ENCODE results near the gene HNF1A. TPM values are rescaled to one million over a fixed set of nuclear protein-coding genes. Genes with fewer than 3 reads are reported as not detected.

HNF1A gene
- total and polyA plus RNA-seq, 2 of the 13 experiments (the other 11 are each of a cell fraction or from before 2014, with no cell fraction given) = 13.4 to 34.7 TPM

DNA sequence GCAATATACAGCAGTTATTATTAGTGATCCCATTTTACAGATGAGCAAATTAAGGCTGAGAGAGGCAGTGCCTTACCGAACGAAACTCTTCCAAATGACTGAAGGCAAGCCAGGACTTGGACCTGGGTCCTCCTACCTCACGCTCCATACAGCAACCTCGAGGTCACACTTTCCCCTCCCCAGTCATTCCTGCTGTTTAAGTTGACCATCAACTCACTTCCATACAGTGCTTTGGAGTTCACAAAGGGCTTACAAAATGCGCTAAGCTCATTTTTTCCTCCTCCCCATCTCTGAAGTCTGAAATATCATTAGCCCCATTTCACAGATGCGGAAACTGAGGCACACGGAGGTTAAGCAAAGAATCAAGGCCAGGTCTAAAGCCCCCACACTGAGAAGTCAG is 4.3 kb downstream of the HNF1A start (continued):
- TF ChIP-seq ZMYM3 (CRISPR knock-in tag; IDR thresholded peaks at IDR 0.05) (peak; percentile 94), CHD4 (IDR thresholded peaks at IDR 0.05; ENCODE audit: borderline replicate concordance, low read length) (peak; percentile 74; the same call in 1 of the 2 replicates), ZFP62 (CRISPR knock-in tag; IDR thresholded peaks at IDR 0.05) (no peak), RCOR2 (CRISPR knock-in tag; IDR thresholded peaks at IDR 0.05) (peak; percentile 49; the same call in 1 of the 2 replicates), CBFB (CRISPR knock-in tag; IDR thresholded peaks at IDR 0.05) (no peak), KDM1A (CRISPR knock-in tag; IDR thresholded peaks at IDR 0.05) (peak; percentile 32), ADNP (CRISPR knock-in tag; IDR thresholded peaks at IDR 0.05) (peak; percentile 69; the same call in 1 of the 2 replicates), ZNF629 (CRISPR knock-in tag; conservative IDR thresholded peaks at IDR 0.05) (peak; percentile 96), HOXD1 (CRISPR knock-in tag; IDR thresholded peaks at IDR 0.05) (no peak), ZMYM2 (CRISPR knock-in tag; IDR thresholded peaks at IDR 0.05) (0 out of 2 replicates have a peak, but pooled peaks have one; percentile 24), REL (CRISPR knock-in tag; conservative IDR thresholded peaks at IDR 0.05) (no peak), DNMT3B (CRISPR knock-in tag; conservative IDR thresholded peaks at IDR 0.05) (no peak), ZFP1 (CRISPR knock-in tag; IDR thresholded peaks at IDR 0.05) (no peak), HHEX (CRISPR knock-in tag; IDR thresholded peaks at IDR 0.05) (no peak)
- TF ChIP-seq, protein P1, sequence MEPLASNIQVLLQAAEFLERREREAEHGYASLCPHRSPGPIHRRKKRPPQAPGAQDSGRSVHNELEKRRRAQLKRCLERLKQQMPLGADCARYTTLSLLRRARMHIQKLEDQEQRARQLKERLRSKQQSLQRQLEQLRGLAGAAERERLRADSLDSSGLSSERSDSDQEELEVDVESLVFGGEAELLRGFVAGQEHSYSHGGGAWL (CRISPR knock-in tag; IDR thresholded peaks at IDR 0.05) = no peak

DNA sequence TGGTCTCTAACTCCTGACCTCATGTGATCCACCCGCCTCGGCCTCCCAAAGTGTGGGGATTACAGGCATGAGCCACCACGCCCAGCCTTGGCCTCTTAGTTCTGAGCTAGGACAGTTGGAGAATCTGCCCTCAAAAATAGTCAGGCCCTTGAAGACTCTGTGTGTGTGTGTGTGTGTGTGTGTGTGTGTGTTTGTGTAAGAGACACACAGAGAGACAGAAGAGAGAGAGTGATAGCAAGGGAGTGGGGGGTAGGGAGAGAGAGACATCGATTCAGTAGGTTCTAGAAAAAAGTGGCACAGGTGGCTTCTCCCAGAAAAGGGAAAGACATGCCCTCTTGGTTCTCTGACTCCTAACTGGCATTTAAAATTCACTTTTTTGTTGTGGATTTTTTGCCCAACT is 5.4 kb downstream of the HNF1A start:
- ChIA-PET POLR2A (interaction anchor here (0.9 to 6.9 kb wide), 10 partner anchors 9 to 593 kb away, joined by 3 to 99 read pairs (median 6); no protein-coding TSS in a partner anchor), CTCF (ENCODE audit: low intra/inter-chr PET ratio, low total read pairs) (no interaction called here)
- H2AFZ ChIP-seq (ENCODE audit: low read length) = no peak overlapping the region
- intact Hi-C loops (cut with micrococcal nuclease; ENCODE audit: unreplicated experiment) = no loop called here
- ATAC-seq (no peak), FAIRE-seq (no peak), DNase-seq (ENCODE audit: low spot score) (no peak)
- peak overlapping the region; percentile 71 for H3K4me2 ChIP-seq (ENCODE audit: low read depth, low read length)
- peaks cover 8 to 16% of the 10 kb centered on the region in 2 experiments for H3K36me3 ChIP-seq (replicated peaks in 1 of 2; ENCODE audit: control insufficient read depth in 1 of 2, insufficient read depth in 2 of 2, low read length in 2 of 2)
- no peaks in the 10 kb centered on the region; a peak in 1 of 5 replicates for H3K27me3 ChIP-seq (ENCODE audit: control insufficient read depth in 1 of 2, insufficient read depth in 2 of 2, low read length in 2 of 2)
- H3K79me2 ChIP-seq (ENCODE audit: insufficient read depth, low read length) = peaks cover 55% of the 10 kb centered on the region
- peak overlapping the region; percentile 75 for H3K27ac ChIP-seq (ENCODE audit: extremely low read length, insufficient read depth, low read length)
- in situ Hi-C loops (cut with HindIII; ENCODE audit: extremely low pct_ligation_motif_present, low pct_unique_long_range_greater_than_20kb) = no loop called here
- H3K4me3 ChIP-seq (replicated peaks in 1 of 3; ENCODE audit: insufficient read depth in 1 of 3, low read depth in 2 of 3, low read length in 3 of 3) = peak overlapping the region in 1 of 3 experiments; percentile 35; a peak in 1 of 6 replicates
- peak overlapping the region; percentile 54 for H3K9ac ChIP-seq (ENCODE audit: insufficient read depth, low read depth, low read length)
- H4K20me1 ChIP-seq (ENCODE audit: insufficient read depth, low read length) = no peaks in the 10 kb centered on the region
- no peaks in the 10 kb centered on the region for H3K9me3 ChIP-seq (ENCODE audit: low read length)
- BruUV-seq (replicated peaks) = no TSS peak
- peaks cover 45% of the 10 kb centered on the region for H3K4me1 ChIP-seq (ENCODE audit: insufficient read depth, low read length)
- 66% methylated on average over 4 of the region's 4 CpGs for WGBS (ENCODE audit: low lambda C conversion rate)
- no peak for TF ChIP-seq NR2F6 (IDR thresholded peaks at IDR 0.05)
- TF ChIP-seq NR2F6 (CRISPR knock-in tag; IDR thresholded peaks at IDR 0.05) = no peak
- TF ChIP-seq, protein P2, sequence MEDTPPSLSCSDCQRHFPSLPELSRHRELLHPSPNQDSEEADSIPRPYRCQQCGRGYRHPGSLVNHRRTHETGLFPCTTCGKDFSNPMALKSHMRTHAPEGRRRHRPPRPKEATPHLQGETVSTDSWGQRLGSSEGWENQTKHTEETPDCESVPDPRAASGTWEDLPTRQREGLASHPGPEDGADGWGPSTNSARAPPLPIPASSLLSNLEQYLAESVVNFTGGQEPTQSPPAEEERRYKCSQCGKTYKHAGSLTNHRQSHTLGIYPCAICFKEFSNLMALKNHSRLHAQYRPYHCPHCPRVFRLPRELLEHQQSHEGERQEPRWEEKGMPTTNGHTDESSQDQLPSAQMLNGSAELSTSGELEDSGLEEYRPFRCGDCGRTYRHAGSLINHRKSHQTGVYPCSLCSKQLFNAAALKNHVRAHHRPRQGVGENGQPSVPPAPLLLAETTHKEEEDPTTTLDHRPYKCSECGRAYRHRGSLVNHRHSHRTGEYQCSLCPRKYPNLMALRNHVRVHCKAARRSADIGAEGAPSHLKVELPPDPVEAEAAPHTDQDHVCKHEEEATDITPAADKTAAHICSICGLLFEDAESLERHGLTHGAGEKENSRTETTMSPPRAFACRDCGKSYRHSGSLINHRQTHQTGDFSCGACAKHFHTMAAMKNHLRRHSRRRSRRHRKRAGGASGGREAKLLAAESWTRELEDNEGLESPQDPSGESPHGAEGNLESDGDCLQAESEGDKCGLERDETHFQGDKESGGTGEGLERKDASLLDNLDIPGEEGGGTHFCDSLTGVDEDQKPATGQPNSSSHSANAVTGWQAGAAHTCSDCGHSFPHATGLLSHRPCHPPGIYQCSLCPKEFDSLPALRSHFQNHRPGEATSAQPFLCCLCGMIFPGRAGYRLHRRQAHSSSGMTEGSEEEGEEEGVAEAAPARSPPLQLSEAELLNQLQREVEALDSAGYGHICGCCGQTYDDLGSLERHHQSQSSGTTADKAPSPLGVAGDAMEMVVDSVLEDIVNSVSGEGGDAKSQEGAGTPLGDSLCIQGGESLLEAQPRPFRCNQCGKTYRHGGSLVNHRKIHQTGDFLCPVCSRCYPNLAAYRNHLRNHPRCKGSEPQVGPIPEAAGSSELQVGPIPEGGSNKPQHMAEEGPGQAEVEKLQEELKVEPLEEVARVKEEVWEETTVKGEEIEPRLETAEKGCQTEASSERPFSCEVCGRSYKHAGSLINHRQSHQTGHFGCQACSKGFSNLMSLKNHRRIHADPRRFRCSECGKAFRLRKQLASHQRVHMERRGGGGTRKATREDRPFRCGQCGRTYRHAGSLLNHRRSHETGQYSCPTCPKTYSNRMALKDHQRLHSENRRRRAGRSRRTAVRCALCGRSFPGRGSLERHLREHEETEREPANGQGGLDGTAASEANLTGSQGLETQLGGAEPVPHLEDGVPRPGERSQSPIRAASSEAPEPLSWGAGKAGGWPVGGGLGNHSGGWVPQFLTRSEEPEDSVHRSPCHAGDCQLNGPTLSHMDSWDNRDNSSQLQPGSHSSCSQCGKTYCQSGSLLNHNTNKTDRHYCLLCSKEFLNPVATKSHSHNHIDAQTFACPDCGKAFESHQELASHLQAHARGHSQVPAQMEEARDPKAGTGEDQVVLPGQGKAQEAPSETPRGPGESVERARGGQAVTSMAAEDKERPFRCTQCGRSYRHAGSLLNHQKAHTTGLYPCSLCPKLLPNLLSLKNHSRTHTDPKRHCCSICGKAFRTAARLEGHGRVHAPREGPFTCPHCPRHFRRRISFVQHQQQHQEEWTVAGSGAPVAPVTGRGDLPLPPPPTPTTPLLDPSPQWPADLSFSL (CRISPR knock-in tag; IDR thresholded peaks at IDR 0.05) = peak; percentile 81

Measured in HepG2 (cell line).